Epithelial cell of esophagus (primary cell): ENCODE data around the gene TMEM126A.
"Not testable (repeated sequence)": the region's sequence is repeated elsewhere in the genome, so short reads cannot be mapped to it uniquely, and the experiment has no call there.

ENCODE experiments used
- DNase-seq: peaks from one replicate; pipeline ENCODE4 v3.0.0; 2010; ENCODE audit warnings: low read depth
- H3K4me3 ChIP-seq: 2 replicates; pipeline ENCODE4 v1.5.1; 2011; ENCODE audit warnings: mild to moderate bottlenecking, low read length, control low read depth
- TF ChIP-seq, protein P1 (sequence below): IDR thresholded peaks from 2 replicates; pipeline ENCODE4 v1.5.1; 2011; ENCODE audit warnings: low read depth, mild to moderate bottlenecking, low read length, control low read depth, inconsistent platforms; ENCODE audit not compliant: insufficient read depth; ENCODE audit errors: missing control alignments

Gene TMEM126A

DNA sequence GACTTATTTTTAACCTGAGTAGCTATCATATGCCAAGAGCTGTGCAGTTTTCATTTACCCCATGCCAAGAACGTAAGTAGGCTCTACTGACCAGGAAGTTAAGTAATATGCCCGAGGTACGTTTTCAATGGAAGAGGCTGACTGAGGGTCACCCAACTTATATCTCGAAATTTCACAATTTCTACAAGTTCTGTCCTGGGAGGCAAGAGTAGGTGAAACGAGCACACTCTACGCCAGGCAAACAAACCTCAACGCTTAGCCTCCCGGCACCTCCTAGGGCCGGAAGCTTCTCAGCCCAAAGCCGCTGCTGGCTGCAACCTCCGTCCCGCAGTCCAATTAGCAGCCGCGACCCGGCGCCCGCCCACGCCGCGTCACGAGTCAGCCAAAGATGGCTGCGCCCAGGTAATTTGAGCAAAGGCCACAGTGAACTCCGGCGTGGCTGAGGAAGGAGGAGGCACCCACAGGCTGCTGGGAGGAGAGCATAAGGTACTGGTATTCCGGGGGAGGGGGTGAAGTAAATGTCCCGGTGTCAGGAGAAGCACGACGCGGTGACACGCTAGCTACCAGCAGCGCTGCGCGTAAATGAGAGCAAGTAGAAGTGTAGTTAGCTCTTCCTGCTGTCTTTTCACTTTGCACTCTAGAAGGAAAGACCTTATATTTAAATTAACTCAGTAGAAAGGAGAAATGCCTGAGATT, at the start of gene TMEM126A:
TSS of gene TMEM126A (plus strand) at position 364 of the 696 bp plus-strand sequence. CDS start 2,289 bp downstream, outside the sequence.
- TF ChIP-seq, protein P1, sequence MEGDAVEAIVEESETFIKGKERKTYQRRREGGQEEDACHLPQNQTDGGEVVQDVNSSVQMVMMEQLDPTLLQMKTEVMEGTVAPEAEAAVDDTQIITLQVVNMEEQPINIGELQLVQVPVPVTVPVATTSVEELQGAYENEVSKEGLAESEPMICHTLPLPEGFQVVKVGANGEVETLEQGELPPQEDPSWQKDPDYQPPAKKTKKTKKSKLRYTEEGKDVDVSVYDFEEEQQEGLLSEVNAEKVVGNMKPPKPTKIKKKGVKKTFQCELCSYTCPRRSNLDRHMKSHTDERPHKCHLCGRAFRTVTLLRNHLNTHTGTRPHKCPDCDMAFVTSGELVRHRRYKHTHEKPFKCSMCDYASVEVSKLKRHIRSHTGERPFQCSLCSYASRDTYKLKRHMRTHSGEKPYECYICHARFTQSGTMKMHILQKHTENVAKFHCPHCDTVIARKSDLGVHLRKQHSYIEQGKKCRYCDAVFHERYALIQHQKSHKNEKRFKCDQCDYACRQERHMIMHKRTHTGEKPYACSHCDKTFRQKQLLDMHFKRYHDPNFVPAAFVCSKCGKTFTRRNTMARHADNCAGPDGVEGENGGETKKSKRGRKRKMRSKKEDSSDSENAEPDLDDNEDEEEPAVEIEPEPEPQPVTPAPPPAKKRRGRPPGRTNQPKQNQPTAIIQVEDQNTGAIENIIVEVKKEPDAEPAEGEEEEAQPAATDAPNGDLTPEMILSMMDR, result no peak
- H3K4me3 ChIP-seq, result peak within 1 kb of the TSS; percentile 85
- DNase-seq, result peak; percentile 93

DNA sequence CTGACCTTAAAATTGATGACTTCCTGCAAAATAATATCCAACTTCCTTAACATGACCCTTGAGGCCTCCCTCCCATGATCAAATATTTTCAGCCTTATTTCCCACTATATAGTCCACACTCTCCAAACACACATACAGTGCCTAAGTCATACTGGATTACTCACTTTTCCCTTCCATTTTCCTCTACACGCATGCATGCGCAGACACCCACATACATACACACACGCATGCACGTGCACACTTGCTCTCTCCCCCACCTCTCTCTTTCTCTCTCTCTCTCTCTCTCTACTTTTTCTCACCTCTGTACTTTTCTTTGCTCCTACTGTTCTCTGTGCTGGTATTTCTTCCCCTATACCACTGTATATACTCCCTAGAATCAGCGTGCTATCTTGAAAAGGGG, 48.7 kb upstream of the TMEM126A start:
- no peak for DNase-seq
- H3K4me3 ChIP-seq, result no peak overlapping the region
- TF ChIP-seq, protein P1, result no peak

DNA sequence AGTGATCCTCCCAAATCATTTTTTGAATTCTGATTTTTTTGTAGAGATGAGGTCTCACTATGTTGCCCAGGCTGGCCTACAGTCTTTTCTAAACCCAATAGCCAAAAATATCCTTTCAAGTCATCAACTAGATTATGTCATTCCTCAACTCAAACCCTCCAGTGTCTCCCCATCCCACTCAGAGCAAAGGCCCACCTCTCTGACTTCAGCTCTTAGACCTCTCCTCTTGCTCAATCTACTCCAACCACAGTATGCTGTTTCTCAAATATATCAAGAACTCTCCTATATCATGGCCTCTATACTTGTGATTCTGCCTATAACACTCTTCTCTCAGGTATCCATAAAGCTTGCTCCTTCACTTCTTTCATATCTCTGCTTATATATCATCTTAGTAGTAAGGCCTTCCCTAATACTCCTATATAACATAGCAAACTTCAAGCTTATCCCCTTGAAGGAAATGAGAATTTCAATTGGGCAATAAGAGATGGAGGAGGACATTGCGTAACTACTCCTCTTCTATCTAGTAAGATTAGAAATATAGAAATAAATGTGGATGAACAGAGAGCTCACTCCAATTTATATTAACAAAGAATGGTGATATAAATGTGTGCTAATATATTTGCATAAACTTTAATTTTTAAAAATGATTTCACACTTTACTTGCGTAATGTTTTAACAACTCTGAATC, 45.1 kb upstream of the TMEM126A start:
- H3K4me3 ChIP-seq, result no peak overlapping the region
- TF ChIP-seq, protein P1, result no peak
- DNase-seq, result no peak

DNA sequence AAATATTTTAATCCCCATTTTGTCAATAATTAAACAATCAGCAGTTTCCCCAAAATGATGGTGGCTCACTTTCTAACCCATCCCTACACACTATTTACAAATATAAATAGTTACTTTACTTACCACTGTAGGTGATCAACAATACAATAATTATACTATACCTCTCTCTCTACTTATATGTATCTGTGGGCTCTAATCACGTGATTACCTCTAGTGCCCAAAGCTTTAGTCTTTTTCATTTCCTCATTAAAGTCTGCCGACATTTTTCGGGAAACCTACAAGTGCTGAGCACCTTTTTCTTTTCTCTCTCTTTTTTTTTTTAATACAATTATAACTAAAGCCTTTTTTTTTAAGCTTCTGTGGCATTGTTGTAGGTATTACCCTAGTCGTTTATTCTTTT, 44.5 kb upstream of the TMEM126A start:
- TF ChIP-seq, protein P1, result no peak
- no peak overlapping the region for H3K4me3 ChIP-seq
- DNase-seq, result no peak

DNA sequence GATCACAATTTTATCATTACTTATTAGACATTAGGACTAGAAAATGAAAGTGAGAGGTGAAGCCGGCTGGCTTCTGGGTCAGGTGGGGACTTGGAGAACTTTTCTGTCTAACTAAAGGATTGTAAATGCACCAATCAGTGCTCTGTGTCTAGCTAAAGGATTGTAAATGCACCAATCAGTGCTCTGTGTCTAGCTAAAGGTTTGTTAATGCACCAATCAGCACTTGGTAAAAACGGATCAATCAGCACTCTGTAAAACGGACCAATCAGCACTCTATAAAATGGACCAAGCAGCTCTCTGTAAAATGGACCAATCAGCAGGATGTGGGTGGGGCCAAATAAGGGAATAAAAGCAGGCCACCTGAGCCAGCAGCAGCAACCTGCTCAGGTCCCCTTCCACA, 41.5 kb upstream of the TMEM126A start:
- not testable (repeated sequence) for DNase-seq, H3K4me3 ChIP-seq

DNA sequence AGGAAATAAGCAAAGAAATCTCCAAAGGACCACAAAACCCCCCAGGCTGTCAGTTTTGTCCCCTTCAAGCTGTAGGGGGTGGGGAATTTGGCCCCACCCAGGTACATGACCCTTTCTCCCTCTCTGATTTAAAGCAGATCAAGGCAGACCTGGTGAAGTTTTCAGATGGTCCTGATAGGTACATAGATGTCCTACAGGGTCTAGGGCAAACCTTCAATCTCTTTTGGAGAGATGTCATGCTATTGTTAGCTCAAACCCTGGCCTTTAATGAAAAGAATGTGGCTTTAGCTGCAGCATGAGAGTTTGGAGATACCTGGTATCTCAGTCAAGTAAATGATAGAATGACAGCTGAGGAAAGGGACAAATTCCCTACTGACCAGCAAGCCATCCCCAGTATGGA, 39.1 kb upstream of the TMEM126A start:
- H3K4me3 ChIP-seq, DNase-seq: not testable (repeated sequence)

DNA sequence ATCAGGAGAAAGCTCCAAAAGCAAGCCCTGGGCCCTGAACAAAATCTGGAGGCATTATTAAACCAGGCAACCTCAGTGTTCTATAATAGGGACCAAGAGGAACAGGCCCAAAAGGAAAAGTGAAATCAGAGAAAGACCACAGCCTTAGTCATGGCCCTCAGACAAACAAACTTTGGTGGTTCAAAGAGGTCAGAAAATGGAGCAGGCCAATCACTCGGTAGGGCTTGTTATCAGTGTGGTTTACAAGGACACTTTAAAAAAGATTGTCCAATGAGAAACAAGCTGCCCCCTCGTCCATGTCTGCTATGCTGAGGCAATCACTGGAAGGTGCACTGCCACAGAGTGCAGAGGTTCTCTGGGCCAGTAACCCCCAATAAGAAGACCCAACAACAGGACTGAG, 38.5 kb upstream of the TMEM126A start:
- not testable (repeated sequence) for H3K4me3 ChIP-seq

DNA sequence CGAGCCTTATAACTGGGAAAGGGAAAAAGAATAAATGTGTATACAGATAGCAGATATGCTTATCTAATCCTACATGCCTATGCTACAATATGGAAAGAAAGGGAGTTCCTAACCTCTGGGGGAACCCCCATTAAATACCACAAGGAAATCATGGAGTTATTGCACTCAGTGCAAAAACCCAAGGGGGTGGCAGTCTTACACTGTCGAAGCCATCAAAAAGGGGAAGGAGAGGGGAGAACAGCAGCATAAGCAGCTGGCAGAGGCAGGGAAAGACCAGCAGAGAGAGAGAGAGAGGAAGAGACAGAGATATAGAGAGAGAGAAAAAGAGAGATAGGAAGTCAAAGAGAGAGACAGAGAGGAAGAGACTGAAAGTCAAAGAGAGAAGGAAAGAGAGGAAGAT, 36.1 kb upstream of the TMEM126A start:
- DNase-seq, H3K4me3 ChIP-seq: not testable (repeated sequence)

More for the DNA sequence above, 38.5 kb upstream of the TMEM126A start:
- DNase-seq, result not testable (repeated sequence)

DNA sequence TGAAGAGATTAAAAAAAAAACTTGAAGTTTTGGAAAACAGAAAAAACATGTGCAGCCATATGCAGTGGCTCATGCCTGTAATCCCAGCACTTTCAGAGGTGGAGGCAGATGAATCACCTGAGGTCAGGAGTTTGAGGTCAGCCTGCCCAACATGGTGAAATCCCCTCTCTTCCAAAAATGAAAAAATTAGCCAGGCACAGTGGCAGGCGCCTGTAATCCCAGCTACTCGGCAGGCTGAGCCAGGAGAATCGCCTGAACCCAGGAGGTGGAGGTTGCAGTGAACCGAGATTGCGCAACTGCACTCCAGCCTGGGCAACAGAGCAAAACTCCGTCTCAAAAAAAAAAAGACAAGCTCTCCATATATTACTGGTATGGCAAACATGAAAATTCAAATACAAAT, 28.3 kb upstream of the TMEM126A start:
- no peak overlapping the region for H3K4me3 ChIP-seq
- TF ChIP-seq, protein P1, result no peak
- DNase-seq, result no peak
